ENCODE results near the gene SYCE1.
A peak's percentile ranks its signal among the peaks of the same experiment; 100 is the strongest.
"Not testable (repeated sequence)": the region's sequence is repeated elsewhere in the genome, so short reads cannot be mapped to it uniquely, and the experiment has no call there.

The SYCE1 gene

GRCh38 chr10:133557381-133557780, 8.0 kb downstream of the SYCE1 start:
- no peak for DNase-seq (ENCODE audit: low read depth)

GRCh38 chr10:133555521-133555920, 9.9 kb downstream of the SYCE1 start:
- DNase-seq (ENCODE audit: low read depth): no peak

- no peak for DNase-seq (ENCODE audit: low read depth)
Observed at GRCh38 chr10:133554600-133554999, 10.8 kb downstream of the SYCE1 start.

GRCh38 chr10:133544506-133544905, 20.9 kb downstream of the SYCE1 start:
- DNase-seq (ENCODE audit: low read depth): no peak

GRCh38 chr10:133541441-133541975, 23.9 kb downstream of the SYCE1 start:
- not testable (repeated sequence) for DNase-seq (ENCODE audit: low read depth)

GRCh38 chr10:133537546-133538545, 27.5 kb downstream of the SYCE1 start:
- DNase-seq (ENCODE audit: low read depth): no peak

GRCh38 chr10:133536198-133536597, 29.2 kb downstream of the SYCE1 start:
- DNase-seq (ENCODE audit: low read depth): no peak

- DNase-seq (ENCODE audit: low read depth): no peak
Observed at GRCh38 chr10:133534417-133534816, 31.0 kb downstream of the SYCE1 start.

- no peak for DNase-seq (ENCODE audit: low read depth)
Observed at GRCh38 chr10:133532871-133533270, 32.5 kb downstream of the SYCE1 start.

- no peak for DNase-seq (ENCODE audit: low read depth)
Observed at GRCh38 chr10:133530506-133530905, 34.9 kb downstream of the SYCE1 start.

GRCh38 chr10:133529576-133529946, 35.8 kb downstream of the SYCE1 start:
- no peak for DNase-seq (ENCODE audit: low read depth)

GRCh38 chr10:133528845-133529575, 36.4 kb downstream of the SYCE1 start:
- no peak for DNase-seq (ENCODE audit: low read depth)

GRCh38 chr10:133528296-133528844, 37.0 kb downstream of the SYCE1 start:
- no peak for DNase-seq (ENCODE audit: low read depth)

GRCh38 chr10:133527771-133528271, 37.6 kb downstream of the SYCE1 start:
- no peak for DNase-seq (ENCODE audit: low read depth)

GRCh38 chr10:133526957-133527588, 38.3 kb downstream of the SYCE1 start, which contains the start of gene CYP2E1:
TSS of gene CYP2E1 (plus strand) at chr10:133527363. CDS start at chr10:133527396, 33 bp downstream.
- DNase-seq (ENCODE audit: low read depth): no peak

- DNase-seq (ENCODE audit: low read depth): no peak
Observed at GRCh38 chr10:133525444-133525843, 39.9 kb downstream of the SYCE1 start.

- no peak for DNase-seq (ENCODE audit: low read depth)
Observed at GRCh38 chr10:133523631-133524203, 41.7 kb downstream of the SYCE1 start.

- DNase-seq (ENCODE audit: low read depth): peak; percentile 79
Observed at GRCh38 chr10:133520193-133520738, 45.1 kb downstream of the SYCE1 start.

GRCh38 chr10:133518517-133518916, 46.9 kb downstream of the SYCE1 start:
- DNase-seq (ENCODE audit: low read depth): not testable (repeated sequence)

GRCh38 chr10:133516057-133516456, 49.3 kb downstream of the SYCE1 start:
- DNase-seq (ENCODE audit: low read depth): no peak

- no peak for DNase-seq (ENCODE audit: low read depth)
Observed at GRCh38 chr10:133515471-133515870, 49.9 kb downstream of the SYCE1 start.

Measured in T follicular helper cell (primary cell).